Colonic mucosa (tissue), 4 donors: ENCODE results near the gene PLVAP. TPM values are rescaled to one million over a fixed set of nuclear protein-coding genes. Genes with fewer than 3 reads are reported as not detected.

Experiments
- DNase-seq: peaks from one replicate; pipeline ENCODE4 v3.0.0-alpha.2; 2020
- H3K27ac ChIP-seq: fragments of 200-600 bp; one replicate; pipeline ENCODE4 v1.8.0; 2021
- H3K27me3 ChIP-seq: fragments of 200-600 bp; one replicate; pipeline ENCODE4 v1.8.0; 2021
- H3K36me3 ChIP-seq: fragments of 200-600 bp; one replicate; pipeline ENCODE4 v1.8.0; 2021
- H3K4me1 ChIP-seq: fragments of 200-600 bp; one replicate; pipeline ENCODE4 v1.8.0; 2021; ENCODE audit warnings: mild to moderate bottlenecking
- H3K4me3 ChIP-seq: fragments of 200-600 bp; one replicate; pipeline ENCODE4 v1.8.0; 2021
- H3K9ac ChIP-seq, 2 donors: one replicate each; pipeline ENCODE4 v1.7.0; 2013; ENCODE audit warnings: control low read depth in 2 of 2, low read depth in 2 of 2, low read length in 2 of 2
- H3K9me3 ChIP-seq: fragments of 200-600 bp; one replicate; pipeline ENCODE4 v1.8.0; 2021
- intact Hi-C: fragments of 100-400 bp; cut with DNase I; formaldehyde crosslinking; loops from one replicate; pipeline ENCODE4 v1.14.1; 2022
- total RNA-seq, 2 donors: library from RNA; stranded (reverse); fragmentation: NEBNext Ultra II Directional in 1 of 2; extraction: Animal tissue kit (Norgen Biotek cat#: 25700) in 1 of 2; gene quantifications; one replicate each; pipeline ENCODE4 v1.2.1, GENCODE V29; 2021
- TF ChIP-seq, protein P1 (sequence below): fragments of 200-600 bp; IDR thresholded peaks from one replicate; pipeline ENCODE4 v1.8.0; 2022; ENCODE audit warnings: antibody characterized with exemption, mild to moderate bottlenecking
- donor health status: healthy.
- donor health status: DM: no; HTN: no; CAD: no.
- donor health status: DM: no; HTN: no; CAD: no.

The PLVAP gene
- total RNA-seq, 2 donors from 2014 or later = 20.8 to 47.1 TPM

DNA sequence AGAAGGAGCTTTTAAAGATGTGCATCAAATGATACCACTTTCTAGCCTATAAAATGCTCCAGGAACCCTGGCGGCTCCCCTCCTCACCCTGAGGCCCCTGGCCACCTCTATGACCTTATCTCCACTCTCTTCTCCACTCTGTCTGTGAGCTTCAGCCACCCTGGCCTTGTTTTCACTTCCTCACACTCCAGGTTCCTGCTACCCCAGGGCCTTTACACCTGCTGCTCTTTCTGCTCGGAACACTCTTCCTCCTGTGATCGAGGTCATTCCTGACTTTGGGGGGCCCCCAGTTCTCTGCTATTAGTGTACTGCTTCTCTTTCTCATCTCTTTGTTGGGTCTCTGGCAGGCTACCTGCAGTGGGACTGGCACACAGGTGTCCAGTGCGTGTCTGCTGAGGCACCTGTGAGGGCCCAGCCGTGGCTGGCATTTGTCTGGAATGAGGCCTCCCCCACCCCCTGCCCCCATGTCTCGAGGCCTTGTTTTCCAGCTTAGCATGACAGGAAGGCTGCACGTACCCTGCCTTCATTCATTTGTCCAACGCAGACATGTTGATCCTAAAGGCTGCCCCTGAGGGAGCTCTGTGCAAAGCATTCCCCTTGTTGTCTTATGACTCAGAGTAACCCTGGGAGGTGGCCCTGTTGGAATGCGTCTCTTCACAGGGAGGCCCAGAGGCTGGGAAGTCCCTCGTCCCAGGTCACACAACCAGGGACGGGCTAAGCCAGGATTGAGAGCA, 65.5 kb downstream of the PLVAP start:
- H3K4me3 ChIP-seq = no peak overlapping the region
- no peak overlapping the region for H3K9ac ChIP-seq
- H3K27me3 ChIP-seq = no peaks in the 10 kb centered on the region
- TF ChIP-seq, protein P1, sequence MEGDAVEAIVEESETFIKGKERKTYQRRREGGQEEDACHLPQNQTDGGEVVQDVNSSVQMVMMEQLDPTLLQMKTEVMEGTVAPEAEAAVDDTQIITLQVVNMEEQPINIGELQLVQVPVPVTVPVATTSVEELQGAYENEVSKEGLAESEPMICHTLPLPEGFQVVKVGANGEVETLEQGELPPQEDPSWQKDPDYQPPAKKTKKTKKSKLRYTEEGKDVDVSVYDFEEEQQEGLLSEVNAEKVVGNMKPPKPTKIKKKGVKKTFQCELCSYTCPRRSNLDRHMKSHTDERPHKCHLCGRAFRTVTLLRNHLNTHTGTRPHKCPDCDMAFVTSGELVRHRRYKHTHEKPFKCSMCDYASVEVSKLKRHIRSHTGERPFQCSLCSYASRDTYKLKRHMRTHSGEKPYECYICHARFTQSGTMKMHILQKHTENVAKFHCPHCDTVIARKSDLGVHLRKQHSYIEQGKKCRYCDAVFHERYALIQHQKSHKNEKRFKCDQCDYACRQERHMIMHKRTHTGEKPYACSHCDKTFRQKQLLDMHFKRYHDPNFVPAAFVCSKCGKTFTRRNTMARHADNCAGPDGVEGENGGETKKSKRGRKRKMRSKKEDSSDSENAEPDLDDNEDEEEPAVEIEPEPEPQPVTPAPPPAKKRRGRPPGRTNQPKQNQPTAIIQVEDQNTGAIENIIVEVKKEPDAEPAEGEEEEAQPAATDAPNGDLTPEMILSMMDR = no peak
- H3K9me3 ChIP-seq = no peaks in the 10 kb centered on the region
- peaks cover 4% of the 10 kb centered on the region for H3K36me3 ChIP-seq
- DNase-seq = no peak
- intact Hi-C loops = no loop called here
- H3K27ac ChIP-seq = no peak overlapping the region
- peaks cover 9% of the 10 kb centered on the region for H3K4me1 ChIP-seq

- H3K4me1 ChIP-seq = peaks cover 12% of the 10 kb centered on the region
- intact Hi-C loops = no loop called here
Measured at GRCh38 chr19:17309965-17310461, 67.1 kb downstream of the PLVAP start.

GRCh38 chr19:17309198-17309964, 67.8 kb downstream of the PLVAP start, which contains the start of gene DDA1:
Gene DDA1 (plus strand): TSS chr19:17309563. CDS start chr19:17309655, 92 bp downstream.
- Histone ChIP-seq H3K4me1 (peaks cover 14% of the 10 kb centered on the region), H3K9ac (peak within 1 kb of the TSS; percentile 73 to 94), H3K27ac (peak within 1 kb of the TSS; percentile 60), H3K4me3 (peak within 1 kb of the TSS; percentile 74), H3K9me3 (no peaks in the 10 kb centered on the region), H3K27me3 (no peaks in the 10 kb centered on the region), H3K36me3 (no peaks in the 10 kb centered on the region)
- peak; percentile 99 for DNase-seq
- TF ChIP-seq, protein P1 = no peak
- intact Hi-C loops = no loop called here

More at GRCh38 chr19:17309965-17310461, 67.1 kb downstream of the PLVAP start:
- Histone ChIP-seq H3K27me3 (no peaks in the 10 kb centered on the region), H3K9me3 (no peaks in the 10 kb centered on the region), H3K4me3 (peak overlapping the region; percentile 74), H3K9ac (peak overlapping the region; percentile 73 to 94), H3K27ac (peak overlapping the region; percentile 60), H3K36me3 (peaks cover 4% of the 10 kb centered on the region)
- DNase-seq = no peak
- TF ChIP-seq, protein P1 = no peak

- DNase-seq = no peak
- intact Hi-C loops = no loop called here
- Histone ChIP-seq H3K9me3 (no peaks in the 10 kb centered on the region), H3K27me3 (no peaks in the 10 kb centered on the region), H3K36me3 (no peaks in the 10 kb centered on the region), H3K4me1 (peaks cover 18% of the 10 kb centered on the region), H3K4me3 (no peak overlapping the region), H3K27ac (no peak overlapping the region), H3K9ac (no peak overlapping the region)
- TF ChIP-seq, protein P1 = no peak
Measured at GRCh38 chr19:17307876-17308377, 69.2 kb downstream of the PLVAP start.

DNA sequence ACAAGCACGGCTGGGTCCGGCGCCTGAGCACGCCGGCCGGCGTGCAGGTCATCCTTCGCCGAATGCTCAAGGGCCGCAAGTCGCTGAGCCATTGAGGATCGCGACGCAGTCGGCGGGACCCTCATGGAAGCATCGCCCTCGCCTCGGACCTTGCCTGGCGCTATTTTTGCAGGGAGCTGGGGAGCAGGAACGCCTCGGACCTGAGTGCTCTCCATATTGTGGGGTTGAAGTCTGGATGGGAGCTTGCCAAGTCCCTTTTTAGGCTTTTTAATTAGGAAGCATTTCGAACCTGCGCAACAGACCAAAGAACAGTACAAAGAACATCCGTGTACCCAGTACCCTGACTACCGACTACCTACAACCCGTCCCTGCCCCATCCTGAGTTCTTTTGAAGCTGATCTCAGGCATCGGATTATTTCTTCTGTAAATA, 70.8 kb downstream of the PLVAP start:
- Histone ChIP-seq H3K4me1 (peaks cover 24% of the 10 kb centered on the region), H3K4me3 (peak overlapping the region; percentile 72), H3K27me3 (no peaks in the 10 kb centered on the region), H3K36me3 (no peaks in the 10 kb centered on the region), H3K9ac (peak overlapping the region; percentile 72 to 94), H3K27ac (peak overlapping the region; percentile 93), H3K9me3 (no peaks in the 10 kb centered on the region)
- no peak for DNase-seq
- TF ChIP-seq, protein P1 = no peak
- intact Hi-C loops = no loop called here
